Head of caudate nucleus (tissue), 42 donors: ENCODE data around the gene RPL18.
"Not testable (repeated sequence)": the region's sequence is repeated elsewhere in the genome, so short reads cannot be mapped to it uniquely, and the experiment has no call there.

Experiments
- DNase-seq, 42 donors: peaks; one replicate each; pipeline versions ENCODE4 v3.0.0 to v3.0.0-alpha.2; 2020 to 2021; ENCODE audit warnings: mixed read lengths in 7 of 42
- intact Hi-C: fragments of 100-400 bp; cut with DNase I; formaldehyde crosslinking; loops from one replicate; pipeline ENCODE4 v1.15.0; 2022

The RPL18 gene

DNA sequence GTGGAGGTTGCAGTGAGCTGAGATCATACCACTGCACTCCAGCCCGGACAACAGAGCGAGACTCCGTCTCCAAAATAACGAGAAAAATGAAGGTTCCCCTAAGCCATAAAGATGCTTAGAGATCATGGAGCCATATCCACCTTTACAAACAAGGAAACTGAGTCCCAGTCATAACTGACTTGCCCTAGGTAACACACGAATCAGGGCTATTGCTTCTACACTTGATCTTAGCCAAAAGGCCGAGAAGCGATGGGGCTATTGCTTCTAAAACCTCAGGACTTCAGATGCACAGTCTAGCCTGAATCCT, 15.0 kb upstream of the RPL18 start:
- intact Hi-C loops = no loop called here
- no peak for DNase-seq

DNA sequence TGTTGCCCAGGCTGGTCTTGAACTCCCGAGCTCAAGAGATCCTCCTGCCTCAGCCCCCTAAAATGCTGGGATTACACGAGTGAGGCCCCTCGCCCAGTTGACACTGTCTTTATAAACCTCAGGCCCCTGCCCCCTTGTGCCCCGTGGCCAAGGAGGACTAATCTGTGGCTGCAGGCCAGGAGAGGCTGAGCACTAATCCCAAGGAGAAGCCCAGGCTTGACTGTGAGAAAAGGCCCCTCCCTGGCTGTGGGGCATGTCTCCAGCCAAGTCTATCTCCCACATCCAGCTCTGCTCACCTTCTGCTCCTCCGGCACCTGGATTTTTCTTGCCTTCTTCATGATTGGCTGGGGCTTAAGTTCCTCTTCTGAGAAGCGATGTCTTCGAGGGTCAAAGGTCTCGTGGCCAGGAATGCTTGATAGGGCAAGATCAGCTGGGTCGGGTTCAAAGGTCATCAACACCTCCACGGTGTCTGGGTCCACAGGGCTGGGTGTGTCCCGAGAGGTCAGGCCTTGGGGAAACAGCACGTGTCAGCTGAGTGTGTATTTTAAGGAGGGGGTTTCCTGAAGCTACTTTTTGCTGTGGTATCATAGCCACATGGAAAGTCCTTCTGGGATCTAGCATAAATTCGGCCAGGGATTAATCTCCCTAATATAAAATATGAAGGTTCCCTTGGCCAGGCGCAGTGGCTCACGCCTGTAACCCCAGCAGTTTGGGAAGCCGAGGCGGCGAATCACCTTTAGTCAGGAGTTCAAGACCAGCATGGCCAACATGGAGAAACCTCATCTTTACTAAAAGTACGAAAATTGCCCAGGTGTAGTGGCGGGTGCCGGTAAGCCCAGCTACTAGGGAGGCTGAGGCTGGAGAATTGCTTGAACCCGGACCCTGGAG, 14.4 kb upstream of the RPL18 start:
- intact Hi-C loops = no loop called here

DNA sequence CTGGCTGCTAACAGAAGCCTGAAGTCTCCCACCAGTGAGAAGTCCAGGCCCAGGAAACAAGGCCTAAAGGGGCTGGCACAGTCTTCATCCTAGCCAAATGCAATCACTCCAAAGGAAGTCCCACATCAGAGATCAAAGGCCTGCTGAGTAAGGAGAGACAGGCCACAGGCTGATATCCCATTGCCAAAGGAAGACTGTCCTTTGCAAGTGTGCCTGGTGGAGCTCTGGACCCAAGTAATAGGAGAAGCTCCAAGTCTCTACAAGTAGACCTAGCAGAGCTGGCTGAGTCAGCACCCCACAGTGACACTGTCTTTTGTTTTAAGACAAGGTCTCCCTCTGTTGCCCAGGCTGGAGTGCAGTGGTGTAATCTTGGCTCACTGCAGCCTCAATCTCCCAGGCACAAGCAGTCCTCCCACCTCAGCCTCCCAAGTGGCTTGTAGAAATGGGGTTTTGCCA, 13.7 kb upstream of the RPL18 start:
- intact Hi-C loops = no loop called here
- no peak for DNase-seq

More for the DNA sequence above, 14.4 kb upstream of the RPL18 start:
- DNase-seq = no peak

DNA sequence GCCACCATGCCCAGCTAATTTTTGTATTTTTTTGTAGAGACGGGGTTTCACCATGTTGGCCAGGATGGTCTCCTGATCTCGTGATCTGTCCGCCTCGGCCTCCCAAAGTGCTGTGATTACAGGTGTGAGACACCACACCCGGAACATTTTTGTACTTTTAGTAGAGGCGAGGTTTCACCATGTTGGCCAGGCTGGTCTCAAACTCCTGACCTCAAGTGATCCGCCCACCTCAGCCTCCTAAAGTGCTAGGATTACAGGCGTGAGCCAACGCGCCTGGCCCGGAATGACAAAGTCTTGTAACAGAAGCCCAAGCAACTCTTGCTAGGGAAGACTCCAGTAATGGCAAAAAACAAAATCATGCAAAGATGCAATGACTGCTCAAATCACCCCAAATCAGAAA, 13.3 kb upstream of the RPL18 start:
- intact Hi-C loops, DNase-seq: not testable (repeated sequence)

DNA sequence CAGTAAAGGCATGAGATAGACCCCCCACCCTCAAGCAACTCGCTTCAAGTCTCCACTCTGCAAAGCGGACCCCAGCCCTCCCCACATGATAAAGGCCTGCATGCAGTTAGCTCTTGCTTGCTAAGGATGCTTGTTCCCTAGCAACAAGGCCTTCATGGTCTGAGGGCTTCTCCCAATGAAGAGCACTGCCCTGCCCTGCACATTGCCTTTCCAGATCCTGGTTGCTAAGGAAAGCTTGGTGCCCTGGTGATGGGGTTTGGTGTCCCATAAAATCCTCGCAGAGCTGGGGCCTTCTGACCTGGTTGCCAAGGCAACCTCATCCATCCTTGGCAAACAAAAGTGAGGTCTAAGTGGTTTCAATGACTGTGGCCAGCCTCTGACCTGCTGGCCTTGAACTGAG, 12.2 kb upstream of the RPL18 start:
- intact Hi-C loops = no loop called here
- no peak for DNase-seq

DNA sequence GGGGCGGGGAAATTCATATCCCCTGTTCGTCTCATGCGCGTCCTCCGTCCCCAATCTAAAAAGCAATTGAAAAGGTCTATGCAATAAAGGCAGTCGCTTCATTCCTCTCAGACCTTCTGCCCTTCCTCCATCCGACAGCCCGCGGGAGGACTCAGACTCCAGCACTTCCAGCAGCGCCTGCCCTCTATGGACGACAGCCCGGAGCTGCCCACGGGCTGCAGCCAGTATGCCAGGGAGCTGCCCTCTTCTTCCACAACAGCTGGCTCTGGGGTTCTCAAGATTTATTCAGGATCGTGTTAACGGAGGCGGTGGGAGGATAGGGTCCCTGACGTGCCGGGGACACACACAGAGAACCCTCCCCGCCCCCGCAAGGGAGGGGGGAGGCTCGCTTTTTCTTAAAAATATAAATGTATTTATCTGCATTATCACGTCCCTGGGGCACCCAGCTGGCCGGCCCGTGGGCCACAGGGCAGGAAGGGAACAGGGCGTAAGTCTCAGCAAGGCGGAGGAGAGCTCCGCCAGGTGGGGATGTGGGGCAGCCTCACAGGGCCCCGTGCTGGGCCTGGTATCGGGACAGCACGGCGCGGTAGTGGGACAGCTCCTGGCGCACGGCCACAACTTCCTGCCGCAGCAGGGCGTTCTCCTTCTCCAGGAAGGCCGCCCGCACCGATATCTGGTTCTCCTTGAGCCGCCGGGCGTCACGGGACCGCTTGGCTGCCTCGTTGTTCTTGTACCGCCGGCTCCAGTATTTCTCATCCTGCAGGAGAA, 11.5 kb upstream of the RPL18 start:
- intact Hi-C loops = no loop called here
- peak in 8 of 42 donors; percentile 29 to 56 (median 47) for DNase-seq

DNA sequence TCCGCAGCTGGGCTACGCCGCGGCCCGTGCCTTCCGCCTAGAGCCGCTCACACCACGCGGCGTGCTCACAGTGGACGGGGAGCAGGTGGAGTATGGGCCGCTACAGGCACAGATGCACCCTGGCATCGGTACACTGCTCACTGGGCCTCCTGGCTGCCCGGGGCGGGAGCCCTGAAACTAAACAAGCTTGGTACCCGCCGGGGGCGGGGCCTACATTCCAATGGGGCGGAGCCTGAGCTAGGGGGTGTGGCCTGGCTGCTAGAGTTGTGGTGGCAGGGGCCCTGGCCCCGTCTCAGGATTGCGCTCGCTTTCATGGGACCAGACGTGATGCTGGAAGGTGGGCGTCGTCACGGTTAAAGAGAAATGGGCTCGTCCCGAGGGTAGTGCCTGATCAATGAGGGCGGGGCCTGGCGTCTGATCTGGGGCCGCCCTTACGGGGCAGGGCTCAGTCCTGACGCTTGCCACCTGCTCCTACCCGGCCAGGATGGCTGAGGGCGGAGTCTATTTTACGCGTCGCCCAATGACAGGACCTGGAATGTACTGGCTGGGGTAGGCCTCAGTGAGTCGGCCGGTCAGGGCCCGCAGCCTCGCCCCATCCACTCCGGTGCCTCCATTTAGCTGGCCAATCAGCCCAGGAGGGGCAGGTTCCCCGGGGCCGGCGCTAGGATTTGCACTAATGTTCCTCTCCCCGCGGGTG, 10.8 kb upstream of the RPL18 start:
- intact Hi-C loops = no loop called here
- DNase-seq = peak in 40 of 42 donors; percentile 44 to 84 (median 66)

DNA sequence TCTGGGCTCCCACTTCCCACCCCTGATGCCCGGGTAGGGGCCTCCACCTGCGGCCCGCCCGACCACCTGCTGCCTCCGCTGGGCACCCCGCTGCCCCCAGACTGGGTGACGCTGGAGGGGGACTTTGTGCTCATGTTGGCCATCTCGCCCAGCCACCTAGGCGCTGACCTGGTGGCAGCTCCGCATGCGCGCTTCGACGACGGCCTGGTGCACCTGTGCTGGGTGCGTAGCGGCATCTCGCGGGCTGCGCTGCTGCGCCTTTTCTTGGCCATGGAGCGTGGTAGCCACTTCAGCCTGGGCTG, 10.3 kb upstream of the RPL18 start:
- no peak for DNase-seq
- intact Hi-C loops = no loop called here

DNA sequence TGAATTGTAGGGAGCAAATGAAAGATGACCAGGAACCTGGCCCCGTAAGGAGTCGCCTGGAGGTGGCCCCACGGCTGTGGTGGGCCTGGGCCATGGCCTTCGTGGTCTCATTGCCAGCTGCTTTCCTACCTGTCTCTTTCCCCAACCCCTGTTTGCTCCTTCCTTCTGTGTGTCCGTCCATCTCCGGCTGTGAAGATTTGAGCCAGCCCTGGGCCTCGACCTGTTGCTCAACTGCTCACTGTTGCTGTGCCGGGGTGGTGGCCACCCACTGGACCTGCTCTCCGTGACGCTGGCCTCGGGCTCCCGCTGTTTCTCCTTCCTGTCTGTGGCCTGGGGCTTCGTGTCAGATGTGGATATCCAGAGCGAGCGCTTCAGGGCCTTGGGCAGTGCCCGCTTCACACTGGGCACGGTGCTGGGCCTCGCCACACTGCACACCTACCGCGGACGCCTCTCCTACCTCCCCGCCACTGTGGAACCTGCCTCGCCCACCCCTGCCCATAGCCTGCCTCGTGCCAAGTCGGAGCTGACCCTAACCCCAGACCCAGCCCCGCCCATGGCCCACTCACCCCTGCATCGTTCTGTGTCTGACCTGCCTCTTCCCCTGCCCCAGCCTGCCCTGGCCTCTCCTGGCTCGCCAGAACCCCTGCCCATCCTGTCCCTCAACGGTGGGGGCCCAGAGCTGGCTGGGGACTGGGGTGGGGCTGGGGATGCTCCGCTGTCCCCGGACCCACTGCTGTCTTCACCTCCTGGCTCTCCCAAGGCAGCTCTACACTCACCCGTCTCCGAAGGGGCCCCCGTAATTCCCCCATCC, 9.7 kb upstream of the RPL18 start:
- no peak for DNase-seq

DNA sequence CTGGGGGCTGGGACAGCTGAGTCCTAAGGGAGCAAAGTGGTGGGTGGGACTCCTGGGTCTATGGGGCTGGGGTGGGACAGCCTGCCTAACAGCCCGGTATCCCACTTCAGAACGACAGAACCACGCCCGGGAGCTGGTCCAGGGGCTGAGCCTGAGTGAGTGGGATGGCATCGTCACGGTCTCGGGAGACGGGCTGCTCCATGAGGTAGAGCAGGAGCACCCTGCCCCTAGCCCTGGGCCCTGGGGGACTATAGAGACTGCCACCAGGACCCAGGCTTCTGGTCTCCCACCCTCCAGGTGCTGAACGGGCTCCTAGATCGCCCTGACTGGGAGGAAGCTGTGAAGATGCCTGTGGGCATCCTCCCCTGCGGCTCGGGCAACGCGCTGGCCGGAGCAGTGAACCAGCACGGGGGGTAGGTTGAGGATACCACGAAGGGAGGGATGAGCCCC, 8.9 kb upstream of the RPL18 start:
- intact Hi-C loops = no loop called here
- no peak for DNase-seq

More for the DNA sequence above, 9.7 kb upstream of the RPL18 start:
- intact Hi-C loops = no loop called here

DNA sequence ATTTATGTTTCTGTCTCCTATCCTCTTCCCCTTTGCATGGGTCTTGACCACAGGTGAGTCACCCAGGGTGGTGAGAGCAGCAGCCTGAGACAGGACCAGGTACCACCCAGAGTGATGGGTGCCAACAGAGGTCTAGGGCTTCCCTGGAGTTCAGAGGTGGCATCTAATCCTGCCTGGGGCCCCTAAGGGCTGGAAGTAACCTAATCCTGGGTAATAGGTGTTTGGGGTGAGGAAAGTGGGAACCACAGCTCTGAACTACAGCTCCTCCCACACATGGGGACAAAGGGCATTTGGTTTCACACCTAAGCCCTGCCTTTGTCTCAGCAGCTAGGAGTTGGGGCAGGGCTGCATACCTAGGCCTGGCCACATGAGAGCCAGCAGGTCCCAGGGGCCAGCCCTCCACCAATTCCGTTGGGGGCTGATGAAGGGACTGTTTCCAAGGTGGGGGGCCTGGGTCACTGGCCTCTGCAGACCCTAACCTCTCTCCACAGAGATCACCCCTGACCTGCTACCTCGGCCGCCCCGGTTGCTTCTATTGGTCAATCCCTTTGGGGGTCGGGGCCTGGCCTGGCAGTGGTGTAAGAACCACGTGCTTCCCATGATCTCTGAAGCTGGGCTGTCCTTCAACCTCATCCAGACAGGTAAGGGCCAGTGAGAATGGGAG, 8.4 kb upstream of the RPL18 start:
- no peak for DNase-seq
- intact Hi-C loops = no loop called here

DNA sequence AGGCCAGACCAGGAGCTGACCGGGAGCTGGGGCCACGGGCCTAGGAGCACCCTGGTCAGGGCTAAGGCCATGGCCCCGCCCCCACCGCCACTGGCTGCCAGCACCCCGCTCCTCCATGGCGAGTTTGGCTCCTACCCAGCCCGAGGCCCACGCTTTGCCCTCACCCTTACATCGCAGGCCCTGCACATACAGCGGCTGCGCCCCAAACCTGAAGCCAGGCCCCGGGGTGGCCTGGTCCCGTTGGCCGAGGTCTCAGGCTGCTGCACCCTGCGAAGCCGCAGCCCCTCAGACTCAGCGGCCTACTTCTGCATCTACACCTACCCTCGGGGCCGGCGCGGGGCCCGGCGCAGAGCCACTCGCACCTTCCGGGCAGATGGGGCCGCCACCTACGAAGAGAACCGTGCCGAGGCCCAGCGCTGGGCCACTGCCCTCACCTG, 6.9 kb upstream of the RPL18 start:
- DNase-seq = no peak

DNA sequence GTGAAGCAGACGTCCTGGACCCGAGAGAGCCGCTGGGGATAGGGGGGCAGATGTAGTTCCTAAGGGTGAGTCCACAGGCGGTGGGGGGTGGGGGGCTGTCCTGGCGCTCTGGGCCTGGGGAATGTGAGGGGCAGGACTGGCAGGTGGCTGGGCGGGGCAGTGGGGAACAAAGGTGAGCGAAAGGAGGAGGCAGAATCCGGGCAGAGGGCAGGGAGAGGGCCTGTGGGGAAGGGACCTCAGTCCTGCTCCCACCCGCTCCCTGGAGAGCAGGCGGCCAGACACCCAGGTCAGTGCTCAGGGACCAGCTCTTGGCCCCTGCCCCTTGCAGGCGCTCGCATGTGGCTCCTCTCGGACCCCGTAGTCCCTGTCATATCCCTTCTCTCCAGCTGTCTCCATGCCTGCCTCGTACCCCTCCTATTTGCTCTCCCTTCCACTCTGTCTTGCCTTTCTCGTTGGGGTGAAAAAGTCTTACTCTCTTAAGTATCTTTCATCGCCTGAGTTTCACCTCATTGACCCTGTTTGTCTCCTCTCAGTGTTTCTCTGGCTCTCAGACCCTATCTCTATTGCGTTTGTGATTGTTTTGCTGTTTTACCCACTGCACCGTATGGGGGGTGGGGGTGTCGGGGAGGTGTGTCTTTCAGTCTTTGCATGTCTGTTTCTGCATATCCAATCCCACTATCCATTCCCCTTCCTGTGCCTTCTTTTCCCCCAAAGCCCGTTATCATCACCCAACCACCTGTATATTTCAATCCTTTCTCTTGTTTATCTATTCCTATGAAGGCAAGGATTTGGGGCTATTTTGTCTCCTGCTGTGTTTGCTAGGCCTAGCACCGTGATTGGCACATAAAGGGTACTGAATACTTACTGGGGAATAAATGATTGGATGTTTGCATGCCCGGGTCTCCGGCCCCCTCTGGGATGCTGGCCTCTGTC, 6.1 kb upstream of the RPL18 start:
- intact Hi-C loops = no loop called here
- no peak for DNase-seq

More for the DNA sequence above, 6.9 kb upstream of the RPL18 start:
- intact Hi-C loops = no loop called here

DNA sequence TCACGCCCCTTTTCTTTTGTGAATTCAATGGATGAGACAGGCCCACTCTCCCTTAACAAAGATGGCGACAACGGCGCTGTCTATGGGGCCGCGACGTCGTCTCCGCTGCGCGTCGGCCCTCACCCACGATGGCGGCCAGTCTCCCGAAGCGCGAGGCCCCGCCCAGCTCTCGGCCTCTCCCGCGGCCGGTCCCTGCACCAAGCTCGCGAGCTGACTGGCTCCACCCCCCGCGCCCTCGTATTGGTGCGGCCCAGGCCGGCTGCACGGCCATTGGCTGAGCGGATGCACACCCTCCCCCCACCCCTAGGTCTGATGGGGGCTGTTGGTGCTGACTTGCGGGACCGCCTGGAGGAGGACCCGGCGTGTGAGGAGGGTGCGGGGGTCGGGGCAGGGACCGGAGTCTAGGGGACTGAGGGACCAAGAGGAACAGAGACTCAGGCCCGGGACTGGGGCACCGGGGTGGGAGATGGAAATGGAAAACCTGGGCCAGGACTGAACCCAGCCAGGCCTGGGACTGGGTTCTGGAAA, 5.2 kb upstream of the RPL18 start:
- intact Hi-C loops = no loop called here
- DNase-seq = peak; percentile 97 to 100 (median 99)

DNA sequence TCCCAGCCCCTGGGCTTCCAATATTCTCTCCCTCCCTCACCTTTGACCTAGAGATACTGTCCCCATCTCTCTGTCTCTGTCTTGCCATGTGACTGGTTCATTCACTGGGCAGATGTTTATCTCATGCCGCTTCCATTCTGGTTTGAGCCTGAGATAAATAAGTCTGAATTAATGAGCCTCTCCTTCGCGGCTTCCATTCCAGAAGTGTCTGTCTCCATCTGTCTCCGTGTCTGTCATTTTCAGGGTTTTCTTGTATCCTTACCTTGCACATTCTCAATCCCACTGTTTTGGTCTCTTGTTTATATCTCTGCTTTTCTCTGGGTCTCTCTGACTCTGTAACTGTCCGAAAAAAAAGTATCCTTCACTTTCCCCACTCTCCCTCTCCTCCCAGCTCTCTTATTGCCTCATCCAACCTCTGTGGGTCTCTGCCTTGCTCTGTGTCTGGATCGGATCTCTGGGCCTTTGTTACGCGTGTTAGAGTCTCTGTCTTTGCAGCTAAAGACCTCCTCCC, 4.6 kb upstream of the RPL18 start:
- intact Hi-C loops = no loop called here
- DNase-seq = no peak

DNA sequence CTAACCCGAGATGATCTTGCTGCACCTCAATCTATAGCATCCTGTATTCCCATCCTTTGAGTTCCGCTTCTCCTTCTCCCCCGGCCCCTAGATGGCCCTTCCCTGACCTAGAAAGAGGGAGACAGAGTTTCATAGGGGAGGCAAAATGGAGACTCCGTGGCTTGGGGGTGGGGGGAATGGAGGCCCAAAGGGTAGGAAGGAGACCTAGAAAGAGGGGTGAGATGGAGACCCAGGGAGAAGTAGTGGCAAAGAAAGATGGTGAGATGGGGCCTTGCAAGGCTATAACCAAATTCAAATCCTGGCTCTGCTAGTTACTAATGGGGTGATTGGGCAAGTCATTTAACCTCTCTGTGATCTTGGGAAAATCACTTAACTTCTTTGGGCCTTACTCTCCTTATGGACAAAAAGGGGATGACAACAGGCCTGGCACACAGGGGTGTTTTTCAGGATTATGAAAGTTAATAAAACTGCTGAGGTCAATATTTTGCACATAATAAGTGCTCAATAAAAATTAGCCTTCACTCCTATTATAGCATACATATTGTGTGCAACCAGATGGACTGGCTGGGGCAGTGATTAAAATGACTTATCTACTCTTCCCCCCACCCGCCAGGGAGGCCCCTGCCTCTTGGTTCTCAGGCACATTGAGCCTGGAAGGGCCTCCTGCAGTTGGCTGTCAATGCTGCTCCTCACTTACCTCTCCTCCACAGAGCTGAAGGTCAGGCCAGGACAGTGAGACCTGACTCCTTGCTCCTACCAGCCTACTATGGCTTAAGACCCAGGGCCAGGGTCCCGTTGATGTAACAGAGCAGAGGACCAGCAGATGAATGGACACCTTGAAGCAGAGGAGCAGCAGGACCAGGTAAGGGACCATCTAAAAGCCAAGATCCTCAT, 961 bp upstream of the RPL18 start:
- intact Hi-C loops = no loop called here
- DNase-seq = no peak
